Activated CD4-positive, alpha-beta T cell treated with anti-CD3 and anti-CD28 coated beads for 36 hours (primary cell): Measurements from ENCODE around the gene TMEM266. TPM values are rescaled to one million over a fixed set of nuclear protein-coding genes. Genes with fewer than 3 reads are reported as not detected.

Source experiments
- ATAC-seq: fragments of 200-7000 bp; cut with Tn5 transposase; one replicate; pipeline ENCODE4 v1.10.0; 2021; ENCODE audit warnings: mild to moderate bottlenecking, moderate library complexity
- CTCF ChIA-PET: fragments of 350-600 bp; sonication (Branson Sonifier 250); formaldehyde crosslinking; loops from one replicate; lab custom pipeline; 2021; ENCODE audit warnings: antibody characterized with exemption; lab: Charles Lee
- POLR2A ChIA-PET: fragments of 350-600 bp; sonication (Branson Sonifier 250); formaldehyde crosslinking; loops from one replicate; lab custom pipeline; 2021; ENCODE audit warnings: antibody characterized with exemption, inconsistent platforms; lab: Charles Lee
- DNase-seq: peaks from one replicate; pipeline ENCODE4 v3.0.0-alpha.2; 2020
- H3K27ac Mint-ChIP-seq: one replicate; pipeline ENCODE4 v1.8.0; 2021; ENCODE audit warnings: mixed read lengths
- H3K27me3 Mint-ChIP-seq: one replicate; pipeline ENCODE4 v1.8.0; 2021; ENCODE audit warnings: mixed read lengths
- H3K36me3 Mint-ChIP-seq: one replicate; pipeline ENCODE4 v1.8.0; 2021; ENCODE audit warnings: low read depth, mixed read lengths
- H3K4me1 Mint-ChIP-seq: one replicate; pipeline ENCODE4 v1.8.0; 2021; ENCODE audit warnings: mixed read lengths
- H3K4me3 Mint-ChIP-seq: one replicate; pipeline ENCODE4 v1.8.0; 2021; ENCODE audit warnings: mild to moderate bottlenecking, moderate library complexity, mixed read lengths
- H3K9me3 Mint-ChIP-seq: one replicate; pipeline ENCODE4 v1.8.0; 2021; ENCODE audit warnings: low read depth, mixed read lengths
- intact Hi-C, 2 experiments: fragments of 100-400 bp; cut with DNase I in 1 of 2; cut with micrococcal nuclease in 1 of 2; formaldehyde crosslinking; loops; one replicate each; pipeline versions ENCODE4 v1.14.2 to v1.15.1; 2022 to 2024; cut with DNase I, micrococcal nuclease
- total RNA-seq, 2 experiments: library from RNA; stranded (reverse); gene quantifications; one replicate each; pipeline ENCODE4 v1.2.3, GENCODE V29; 2021

Gene TMEM266
- total RNA-seq, 2 experiments from 2014 or later, result not detected

DNA sequence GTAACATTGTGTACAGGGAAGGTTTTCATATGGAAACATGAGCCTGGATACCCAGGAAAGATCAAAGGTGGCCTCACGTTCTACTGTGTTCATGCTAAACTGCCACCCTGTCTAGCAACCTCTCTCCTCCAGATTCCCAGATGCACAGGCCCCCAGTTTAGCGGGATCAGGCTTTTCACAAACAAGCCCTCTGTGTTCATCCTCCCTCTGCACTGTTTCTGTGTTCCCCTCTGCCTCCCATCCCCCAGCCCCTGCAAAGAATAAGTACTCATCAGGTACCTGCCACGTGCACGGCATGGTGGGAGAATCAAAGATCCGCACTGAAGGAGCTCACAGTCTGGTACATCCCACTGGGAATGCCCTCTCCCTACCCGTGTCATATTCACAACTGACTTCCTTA lies 46.1 kb downstream of the TMEM266 start:
- CTCF ChIA-PET, result no interaction called here
- no peak overlapping the region for H3K27ac Mint-ChIP-seq
- H3K27me3 Mint-ChIP-seq, result peaks cover 18% of the 10 kb centered on the region
- H3K9me3 Mint-ChIP-seq, result no peaks in the 10 kb centered on the region
- POLR2A ChIA-PET, result no interaction called here
- ATAC-seq, result no peak
- DNase-seq, result no peak
- H3K36me3 Mint-ChIP-seq, result no peaks in the 10 kb centered on the region
- H3K4me3 Mint-ChIP-seq, result no peak overlapping the region
- intact Hi-C loops, result no loop called here
- no peaks in the 10 kb centered on the region for H3K4me1 Mint-ChIP-seq

GRCh38 chr15:76107169-76107568 lies 47.4 kb downstream of the TMEM266 start:
- Mint-ChIP-seq H3K36me3 (no peaks in the 10 kb centered on the region), H3K4me1 (no peaks in the 10 kb centered on the region), H3K27me3 (peaks cover 11% of the 10 kb centered on the region), H3K9me3 (no peaks in the 10 kb centered on the region), H3K4me3 (no peak overlapping the region), H3K27ac (no peak overlapping the region)
- ATAC-seq (no peak), DNase-seq (no peak)
- ChIA-PET CTCF (no interaction called here), POLR2A (no interaction called here)
- intact Hi-C loops, result no loop called here

DNA sequence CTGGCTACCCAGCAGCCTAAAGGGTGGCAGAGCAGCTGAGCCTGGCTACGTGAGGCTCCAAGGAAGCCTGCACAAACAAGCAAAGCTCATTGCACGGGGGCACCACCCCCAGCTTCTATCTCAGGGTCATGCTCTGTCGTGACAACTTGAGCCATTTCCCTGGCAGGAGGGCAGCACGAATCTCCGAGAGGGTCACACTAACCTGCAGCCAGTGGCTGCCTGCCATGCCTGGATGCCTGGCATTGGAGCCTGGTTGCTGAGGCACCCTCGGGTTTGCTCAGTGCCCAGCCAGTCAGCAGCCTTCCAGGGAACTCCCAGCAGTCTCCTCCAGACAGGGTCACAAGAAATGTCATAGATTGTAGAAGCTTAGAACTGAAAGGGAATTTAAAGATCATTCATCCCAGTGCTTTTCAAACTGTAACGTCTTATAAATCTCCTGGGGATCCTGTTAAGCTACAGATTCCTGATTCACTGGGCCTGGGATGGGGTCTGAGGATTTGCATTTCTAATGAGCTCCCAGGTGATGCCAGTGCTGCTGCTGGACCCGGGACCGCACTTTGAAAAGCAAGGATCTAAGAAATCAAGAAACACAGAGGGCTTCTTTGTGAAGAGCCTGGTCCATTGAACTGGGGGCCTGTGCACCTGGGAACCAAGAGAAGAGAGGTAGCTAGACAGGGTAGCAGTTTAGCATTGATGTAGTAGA lies 48.4 kb downstream of the TMEM266 start:
- Mint-ChIP-seq H3K4me3 (no peak overlapping the region), H3K27me3 (peaks cover 6% of the 10 kb centered on the region), H3K9me3 (no peaks in the 10 kb centered on the region), H3K27ac (no peak overlapping the region), H3K4me1 (no peaks in the 10 kb centered on the region), H3K36me3 (no peaks in the 10 kb centered on the region)
- intact Hi-C loops, result no loop called here
- DNase-seq (no peak), ATAC-seq (no peak)
- ChIA-PET CTCF (interaction anchor here (0.5 to 0.7 kb wide), 2 partner anchors 31 to 50 kb away, joined by 3 read pairs; no protein-coding TSS in a partner anchor), POLR2A (no interaction called here)

DNA sequence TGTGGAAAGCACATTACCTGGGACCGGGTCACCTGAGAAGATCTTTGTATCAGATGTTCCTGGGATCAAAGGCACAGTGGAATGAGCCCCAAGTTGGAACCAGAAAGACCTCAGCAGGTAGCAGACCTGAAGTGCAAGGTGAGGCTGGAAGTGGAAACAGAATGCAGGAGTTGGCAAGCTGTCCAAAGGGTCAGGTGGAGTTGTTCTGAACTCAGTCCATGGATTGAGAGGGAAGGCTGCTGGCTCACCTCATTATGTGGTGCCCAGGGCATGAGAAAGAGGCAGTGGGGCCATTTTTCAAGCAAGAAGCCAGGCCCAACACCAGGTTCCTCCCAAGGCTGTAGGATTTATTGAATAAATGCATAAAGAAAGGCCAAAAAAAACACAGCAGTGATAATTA lies 49.3 kb downstream of the TMEM266 start:
- no peak for ATAC-seq
- Mint-ChIP-seq H3K27me3 (peaks cover 6% of the 10 kb centered on the region), H3K9me3 (no peaks in the 10 kb centered on the region), H3K36me3 (no peaks in the 10 kb centered on the region), H3K4me3 (no peak overlapping the region), H3K27ac (no peak overlapping the region), H3K4me1 (no peaks in the 10 kb centered on the region)
- intact Hi-C loops, result no loop called here
- ChIA-PET POLR2A (no interaction called here), CTCF (no interaction called here)
- no peak for DNase-seq

GRCh38 chr15:76114561-76114960 lies 54.8 kb downstream of the TMEM266 start:
- Mint-ChIP-seq H3K9me3 (no peaks in the 10 kb centered on the region), H3K27ac (no peak overlapping the region), H3K4me1 (no peaks in the 10 kb centered on the region), H3K27me3 (peaks cover 9% of the 10 kb centered on the region), H3K4me3 (no peak overlapping the region), H3K36me3 (no peaks in the 10 kb centered on the region)
- DNase-seq, result no peak
- ATAC-seq, result no peak
- POLR2A ChIA-PET, result no interaction called here
- intact Hi-C loops, result no loop called here
- CTCF ChIA-PET, result no interaction called here

- CTCF ChIA-PET, result interaction anchor here (0.6 to 0.8 kb wide), 3 partner anchors 23 to 794 kb away, joined by 3 read pairs; partner anchors contain the start of gene NRG4
- no peak overlapping the region for H3K4me3 Mint-ChIP-seq
- no peak for ATAC-seq
- intact Hi-C loops, result no loop called here
- H3K27me3 Mint-ChIP-seq, result peaks cover 7% of the 10 kb centered on the region
- H3K4me1 Mint-ChIP-seq, result no peaks in the 10 kb centered on the region
- POLR2A ChIA-PET, result no interaction called here
- H3K9me3 Mint-ChIP-seq, result no peaks in the 10 kb centered on the region
- H3K27ac Mint-ChIP-seq, result no peak overlapping the region
- no peak for DNase-seq
- no peaks in the 10 kb centered on the region for H3K36me3 Mint-ChIP-seq
Observed at GRCh38 chr15:76116138-76116885, 56.5 kb downstream of the TMEM266 start.

DNA sequence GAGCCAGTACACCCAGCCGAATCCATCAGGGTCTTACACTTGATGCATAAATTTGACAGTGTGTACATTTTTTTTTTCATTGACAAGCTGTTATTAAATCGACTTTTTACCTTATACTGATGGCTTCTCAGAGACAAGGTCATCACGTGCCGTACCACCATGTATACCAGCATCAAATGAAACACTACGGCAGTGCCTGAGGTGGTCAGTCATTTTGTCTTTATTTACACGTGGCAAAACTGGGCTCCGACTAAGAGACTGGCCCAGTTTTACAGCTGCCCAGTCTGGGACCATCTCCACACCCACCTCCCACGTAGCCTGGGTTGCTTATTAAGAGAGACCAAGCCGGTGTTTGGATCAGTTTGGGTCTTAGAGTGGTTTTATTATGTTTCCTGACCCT lies 57.4 kb downstream of the TMEM266 start:
- no peak for ATAC-seq
- H3K27me3 Mint-ChIP-seq, result peaks cover 7% of the 10 kb centered on the region
- ChIA-PET POLR2A (no interaction called here), CTCF (no interaction called here)
- H3K9me3 Mint-ChIP-seq, result no peaks in the 10 kb centered on the region
- H3K27ac Mint-ChIP-seq, result no peak overlapping the region
- intact Hi-C loops, result no loop called here
- no peak overlapping the region for H3K4me3 Mint-ChIP-seq
- no peak for DNase-seq
- no peaks in the 10 kb centered on the region for H3K36me3 Mint-ChIP-seq
- no peaks in the 10 kb centered on the region for H3K4me1 Mint-ChIP-seq

- Mint-ChIP-seq H3K9me3 (no peaks in the 10 kb centered on the region), H3K27me3 (peaks cover 7% of the 10 kb centered on the region), H3K4me3 (no peak overlapping the region), H3K27ac (no peak overlapping the region), H3K4me1 (no peaks in the 10 kb centered on the region), H3K36me3 (no peaks in the 10 kb centered on the region)
- DNase-seq, result no peak
- intact Hi-C loops, result no loop called here
- ChIA-PET CTCF (interaction anchor here (1.5 kb wide), 1 partner anchor 21 kb away, joined by 4 read pairs; no protein-coding TSS in a partner anchor), POLR2A (no interaction called here)
- ATAC-seq, result no peak
Observed at GRCh38 chr15:76118767-76119166, 59.0 kb downstream of the TMEM266 start.

DNA sequence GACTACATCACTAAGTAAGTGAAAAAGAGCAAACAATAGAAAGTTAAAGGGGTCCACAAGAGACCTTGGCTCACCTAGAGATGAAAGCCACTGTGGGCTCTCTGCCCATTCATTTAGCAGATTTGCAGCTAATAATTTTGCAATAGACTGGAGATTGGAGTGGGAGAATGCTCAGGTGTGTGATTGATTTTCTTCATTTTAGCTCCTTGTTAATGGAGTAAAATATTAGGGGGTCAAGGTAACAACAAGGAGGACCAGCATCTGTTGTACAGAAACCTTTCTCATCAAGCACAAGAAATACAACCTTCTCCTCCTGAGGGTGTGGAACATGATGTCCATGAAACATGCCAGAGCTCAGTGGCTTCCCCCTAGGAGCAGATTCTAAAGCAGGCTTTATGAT lies 63.2 kb downstream of the TMEM266 start:
- H3K27ac Mint-ChIP-seq, result no peak overlapping the region
- intact Hi-C loops, result no loop called here
- no peak overlapping the region for H3K4me3 Mint-ChIP-seq
- CTCF ChIA-PET, result interaction anchor here (0.8 to 4.9 kb wide), 2 partner anchors 16 to 27 kb away, joined by 3 to 24 read pairs; no protein-coding TSS in a partner anchor
- peaks cover 7% of the 10 kb centered on the region for H3K27me3 Mint-ChIP-seq
- no peaks in the 10 kb centered on the region for H3K4me1 Mint-ChIP-seq
- no peaks in the 10 kb centered on the region for H3K36me3 Mint-ChIP-seq
- DNase-seq, result no peak
- H3K9me3 Mint-ChIP-seq, result no peaks in the 10 kb centered on the region
- POLR2A ChIA-PET, result interaction anchor here (0.7 kb wide), 1 partner anchor 1253 kb away, joined by 3 read pairs; no protein-coding TSS in a partner anchor
- no peak for ATAC-seq

- ATAC-seq (no peak), DNase-seq (no peak)
- Mint-ChIP-seq H3K4me1 (no peaks in the 10 kb centered on the region), H3K27ac (no peak overlapping the region), H3K9me3 (no peaks in the 10 kb centered on the region), H3K4me3 (no peak overlapping the region), H3K27me3 (peaks cover 11% of the 10 kb centered on the region), H3K36me3 (no peaks in the 10 kb centered on the region)
- intact Hi-C loops, result no loop called here
- CTCF ChIA-PET, result interaction anchor here (1.7 to 4.1 kb wide), 2 partner anchors 13 to 19 kb away, joined by 3 to 13 read pairs; no protein-coding TSS in a partner anchor
- POLR2A ChIA-PET, result no interaction called here
Observed at GRCh38 chr15:76127169-76127568, 67.4 kb downstream of the TMEM266 start.

DNA sequence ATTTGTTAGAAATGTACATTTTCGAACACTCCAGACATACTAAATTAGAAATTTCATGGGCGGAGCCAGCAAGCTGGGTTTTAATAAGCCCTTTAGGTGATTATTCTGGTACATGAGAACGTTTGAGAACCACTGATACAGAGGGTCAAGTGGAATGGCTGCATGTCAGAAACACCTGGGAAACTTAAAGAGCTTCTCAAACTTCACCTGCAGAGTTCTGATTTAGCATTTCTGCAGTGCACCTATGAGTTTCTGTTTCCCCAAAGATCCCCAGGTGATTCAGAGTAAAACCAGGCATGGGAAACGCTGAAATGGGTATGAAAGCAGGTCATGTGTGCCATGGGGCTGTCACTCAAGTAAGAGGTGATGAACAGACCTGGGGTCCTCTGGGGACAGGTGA lies 68.1 kb downstream of the TMEM266 start:
- intact Hi-C loops, result no loop called here
- H3K9me3 Mint-ChIP-seq, result no peaks in the 10 kb centered on the region
- no peaks in the 10 kb centered on the region for H3K36me3 Mint-ChIP-seq
- H3K27ac Mint-ChIP-seq, result no peak overlapping the region
- no peaks in the 10 kb centered on the region for H3K4me1 Mint-ChIP-seq
- ATAC-seq, result no peak
- H3K4me3 Mint-ChIP-seq, result no peak overlapping the region
- ChIA-PET POLR2A (interaction anchor here (0.6 kb wide), 1 partner anchor 288 kb away, joined by 10 read pairs; no protein-coding TSS in a partner anchor), CTCF (interaction anchor here (1.0 to 4.1 kb wide), 3 partner anchors 12 to 73 kb away, joined by 3 to 13 read pairs (median 3); no protein-coding TSS in a partner anchor)
- peaks cover 11% of the 10 kb centered on the region for H3K27me3 Mint-ChIP-seq
- no peak for DNase-seq
